Stimulated activated CD4-positive, alpha-beta T cell treated with anti-CD3 and anti-CD28 coated beads, Interleukin-4, amount 100 ng/mL, for 1 hour (primary cell): ENCODE results near the gene GPC6.

ENCODE experiments used
- DNase-seq: peaks from one replicate; pipeline ENCODE4 v3.0.0-alpha.2; 2020

GPC6 gene

GRCh38 chr13:94145966-94146365 lies 919.4 kb downstream of the GPC6 start:
- DNase-seq = no peak

- no peak for DNase-seq
These were observed 927.0 kb downstream of the GPC6 start for GRCh38 chr13:94153586-94153985.

GRCh38 chr13:94154367-94154766 lies 927.8 kb downstream of the GPC6 start:
- no peak for DNase-seq

DNA sequence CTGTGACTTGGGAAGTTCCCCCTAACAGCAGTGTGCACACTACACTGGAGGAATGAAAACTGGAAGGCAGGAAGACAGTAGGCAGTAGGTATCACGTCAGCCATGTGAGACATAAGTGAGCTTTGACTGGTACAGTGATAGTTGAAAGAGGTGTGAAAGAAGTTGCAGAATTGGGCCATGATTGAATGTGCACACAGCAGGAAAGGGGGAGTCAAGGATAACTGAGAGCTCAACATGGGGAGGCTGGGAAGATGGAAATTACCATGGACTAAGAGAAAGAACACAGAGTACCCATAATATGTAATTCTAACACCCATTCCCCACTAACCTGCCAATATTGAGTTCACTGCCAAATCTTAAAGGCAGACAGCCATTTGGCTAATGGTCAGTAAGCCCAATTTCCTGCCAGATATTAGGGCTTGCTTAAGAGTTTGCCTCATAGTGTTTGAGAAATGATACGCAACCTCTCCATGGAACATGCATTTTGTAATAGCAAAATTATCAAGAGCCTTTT lies 931.2 kb downstream of the GPC6 start:
- DNase-seq = no peak

DNA sequence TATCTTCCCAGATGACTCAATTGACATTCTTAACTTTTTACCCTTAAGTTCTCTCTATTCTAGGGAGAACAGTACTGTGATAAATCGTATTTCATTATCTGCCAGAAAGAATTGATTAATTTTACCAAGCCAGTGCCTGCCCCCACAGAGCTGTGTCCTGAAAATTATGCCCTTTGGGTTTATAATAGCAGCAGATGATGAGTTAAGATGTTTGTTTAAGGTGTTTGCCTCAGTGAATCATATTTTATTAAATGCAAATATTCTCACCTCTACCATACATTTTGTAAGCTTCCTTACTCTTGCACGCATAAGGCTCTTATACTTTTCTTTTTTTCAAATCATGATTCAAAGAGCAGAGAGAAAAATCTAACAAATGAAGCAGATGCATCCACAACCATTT lies 934.3 kb downstream of the GPC6 start:
- DNase-seq = no peak

- no peak for DNase-seq
These were observed 935.7 kb downstream of the GPC6 start for GRCh38 chr13:94162289-94162688.

DNA sequence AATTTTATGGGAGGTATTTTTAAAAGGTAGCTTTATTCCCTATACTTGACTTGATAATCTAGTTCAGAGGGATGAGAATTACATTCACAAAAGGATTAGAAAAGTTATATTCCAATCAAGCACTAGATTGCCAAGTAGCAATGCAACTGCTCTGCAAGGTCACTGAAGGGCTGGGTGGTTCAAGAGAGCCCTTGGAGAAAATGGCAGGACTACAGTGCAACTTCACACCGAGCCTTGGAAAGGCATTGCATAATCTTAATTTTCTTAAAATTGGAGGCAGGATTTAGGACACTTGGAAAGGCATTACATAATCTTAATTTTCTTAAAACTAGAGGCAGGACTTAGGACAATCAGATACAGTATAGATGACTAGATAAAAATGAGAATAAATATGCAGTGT lies 936.9 kb downstream of the GPC6 start:
- no peak for DNase-seq

DNA sequence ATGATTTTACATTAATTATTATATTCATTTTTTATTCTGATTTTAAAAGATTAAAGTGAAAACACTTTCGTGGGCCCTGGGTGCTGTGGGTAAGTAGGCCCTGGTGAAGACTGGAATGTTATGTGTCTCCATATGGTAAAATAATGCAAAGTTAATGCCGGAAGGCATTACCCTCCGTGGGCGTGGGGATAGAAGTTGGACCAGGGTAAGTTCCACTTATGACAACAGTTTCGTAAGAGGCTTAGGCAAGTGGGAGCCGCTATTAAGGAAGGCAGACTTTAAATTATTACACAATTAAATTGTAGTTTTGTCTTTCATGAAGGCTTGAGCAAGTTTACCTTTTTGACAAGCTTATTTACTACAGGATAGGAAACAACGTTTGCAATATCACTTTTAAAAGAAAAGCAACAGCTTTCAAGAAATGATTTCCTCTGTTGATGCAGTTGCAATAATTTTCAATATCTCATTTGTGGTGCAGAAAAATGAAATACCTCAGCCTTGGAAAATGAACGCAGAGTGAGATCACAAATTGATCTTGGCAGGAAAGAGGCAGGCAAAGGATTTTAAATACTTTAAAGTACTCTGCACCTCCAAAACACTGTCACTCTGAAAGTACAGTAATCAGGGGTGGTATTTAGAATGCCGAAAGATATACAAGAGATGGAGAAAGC lies 942.3 kb downstream of the GPC6 start:
- DNase-seq = no peak

- DNase-seq = no peak
These were observed 943.0 kb downstream of the GPC6 start for GRCh38 chr13:94169454-94170144.

DNA sequence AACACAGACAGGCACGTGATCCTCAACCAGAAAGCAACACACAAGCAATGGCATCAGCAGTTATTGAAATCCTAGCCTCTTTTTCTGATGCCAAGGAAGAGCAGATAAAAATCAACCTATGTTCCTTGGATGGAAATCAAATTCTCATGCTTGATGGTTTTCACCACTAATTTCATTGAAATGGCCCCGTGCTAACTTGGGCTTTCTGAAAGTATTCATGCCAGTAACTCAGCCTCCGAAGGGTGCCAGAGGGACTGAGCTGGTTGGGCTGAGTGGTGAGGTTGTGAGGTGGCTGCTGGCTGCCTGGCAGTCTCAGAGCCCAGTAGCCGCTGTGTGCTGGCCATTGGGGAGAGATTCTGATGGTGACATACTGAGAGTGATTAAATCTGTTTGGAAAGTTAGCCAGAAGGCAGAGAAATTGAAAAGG lies 943.6 kb downstream of the GPC6 start:
- no peak for DNase-seq

GRCh38 chr13:94172416-94172815 lies 945.8 kb downstream of the GPC6 start:
- no peak for DNase-seq

GRCh38 chr13:94173312-94173854 lies 946.8 kb downstream of the GPC6 start:
- DNase-seq = no peak

DNA sequence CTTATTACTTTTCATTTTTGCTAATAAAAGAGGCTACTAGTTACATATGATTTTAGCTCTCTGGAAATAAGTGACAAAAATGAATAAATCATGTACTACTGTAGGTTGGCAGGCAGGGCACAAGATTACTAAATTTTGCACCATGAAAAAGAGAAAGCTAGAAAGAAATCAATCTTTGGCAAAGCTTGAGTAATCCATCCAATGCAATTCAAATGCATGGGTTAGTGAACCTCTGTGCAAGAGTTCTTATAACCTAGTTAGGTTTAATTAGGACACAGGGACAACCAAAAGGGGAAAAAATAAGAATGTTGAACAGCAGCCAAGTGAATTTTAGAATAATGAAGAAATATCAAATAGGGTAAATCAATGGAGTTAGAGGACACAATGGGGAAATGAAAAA lies 947.4 kb downstream of the GPC6 start:
- no peak for DNase-seq

DNA sequence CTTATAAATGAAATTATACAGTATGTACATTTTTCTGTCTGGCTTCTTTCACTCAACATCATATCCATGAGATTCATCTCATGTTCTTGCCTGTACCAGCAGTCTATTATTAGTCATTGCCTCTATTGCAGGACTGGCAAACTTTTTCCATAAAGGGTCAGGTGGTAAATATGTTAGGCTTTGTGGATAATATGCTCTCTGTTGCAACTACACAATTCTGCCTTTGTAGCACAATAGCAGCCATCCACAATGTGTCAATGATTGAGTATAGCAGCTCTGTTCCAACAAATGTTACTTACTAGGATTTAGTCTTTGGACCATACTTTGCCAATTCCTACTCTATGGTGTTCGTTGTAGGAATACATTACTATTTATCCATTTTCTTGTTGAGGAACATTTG lies 948.5 kb downstream of the GPC6 start:
- DNase-seq = no peak

DNA sequence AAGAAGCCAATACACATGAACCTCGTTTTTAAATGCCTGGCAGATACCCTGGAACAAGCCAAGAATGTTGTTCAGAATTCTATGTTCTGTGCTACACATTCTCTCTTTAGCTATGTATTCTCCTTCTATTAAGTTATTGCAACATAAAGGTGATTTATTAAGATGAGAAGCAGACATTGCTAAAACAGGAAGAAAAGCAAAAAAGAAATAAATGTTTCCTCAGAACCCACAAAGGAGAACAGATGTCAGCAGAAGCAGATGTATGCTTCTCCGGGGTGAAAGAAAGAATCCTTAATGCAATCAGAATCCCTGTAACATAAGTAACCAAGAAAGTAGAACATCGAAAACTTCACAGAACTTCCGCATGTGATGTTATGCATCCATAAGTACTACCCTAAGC lies 950.0 kb downstream of the GPC6 start:
- no peak for DNase-seq

DNA sequence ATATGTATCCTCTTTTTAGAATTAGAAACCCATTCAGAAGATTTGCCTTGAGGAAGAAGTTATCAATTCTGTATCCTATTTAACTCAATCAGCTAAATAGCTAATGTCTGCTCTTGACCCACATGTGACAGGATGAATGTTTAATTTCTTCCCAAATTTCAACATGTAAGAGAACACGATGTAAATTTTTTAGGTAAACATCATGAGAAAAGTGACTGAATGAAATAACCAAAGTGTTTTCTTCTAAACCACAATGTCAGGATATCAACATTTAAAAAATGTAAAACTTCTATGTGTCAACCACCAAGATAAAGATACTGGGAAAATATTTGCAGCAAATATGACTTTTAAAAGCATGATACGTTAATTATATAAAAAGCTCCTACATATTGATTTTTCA lies 950.4 kb downstream of the GPC6 start:
- no peak for DNase-seq

DNA sequence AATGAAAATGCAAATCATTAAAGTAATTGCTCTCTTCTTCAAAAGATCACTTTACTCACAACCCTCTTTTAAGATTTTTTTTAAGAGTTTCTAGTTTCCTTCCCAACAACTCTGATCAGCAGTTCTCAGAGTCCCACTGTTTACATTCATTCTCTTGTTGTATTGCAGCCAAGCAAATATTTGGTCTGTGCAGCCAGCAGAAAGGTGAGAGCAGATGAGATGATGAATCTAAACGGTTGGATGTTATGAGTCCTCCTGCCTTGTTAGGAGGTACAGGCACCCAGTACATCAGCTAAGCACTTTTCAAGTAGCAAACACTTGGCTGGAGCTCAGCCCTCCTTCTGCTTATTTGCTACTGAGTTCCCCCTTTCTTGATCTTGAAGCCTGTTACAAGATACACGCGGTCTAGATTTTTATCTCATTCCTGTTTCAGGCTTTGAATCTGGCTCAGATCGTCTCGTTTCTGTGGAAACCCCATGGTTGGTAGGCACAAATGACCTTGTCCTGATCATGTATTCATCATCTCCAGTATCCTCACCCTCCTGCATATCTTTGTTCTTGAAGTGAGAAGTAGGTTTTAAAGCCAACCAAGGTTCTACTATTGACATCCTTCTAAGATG lies 952.1 kb downstream of the GPC6 start:
- DNase-seq = no peak

- no peak for DNase-seq
These were observed 955.0 kb downstream of the GPC6 start for GRCh38 chr13:94181461-94182107.

DNA sequence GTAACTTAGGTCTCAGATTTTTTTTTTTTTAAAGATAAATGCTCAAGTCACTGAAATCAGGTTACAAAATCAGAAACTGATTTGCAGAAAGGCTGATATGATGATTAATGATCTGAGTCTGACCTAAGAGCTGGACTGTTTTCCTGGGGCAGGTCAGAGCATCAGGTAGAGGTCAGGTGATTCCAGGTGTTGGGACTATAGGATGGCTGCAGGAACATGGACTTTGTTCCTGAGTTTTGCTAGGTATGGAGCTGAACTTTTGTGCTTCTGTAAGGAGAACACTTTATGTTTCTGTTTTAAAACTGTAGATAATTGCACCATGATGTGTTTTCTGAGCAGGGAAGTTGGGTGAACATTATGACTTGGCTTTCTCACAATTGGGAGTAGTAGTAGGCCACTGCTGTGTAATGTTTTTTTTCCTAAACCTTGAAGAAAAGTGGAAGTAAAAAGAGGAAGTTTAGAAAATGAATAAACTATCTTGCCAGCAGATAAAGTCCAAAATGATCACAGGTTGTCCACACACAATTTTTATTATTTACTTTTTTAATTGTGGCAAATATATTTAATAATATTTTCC lies 955.7 kb downstream of the GPC6 start:
- no peak for DNase-seq

GRCh38 chr13:94186470-94186869 lies 959.9 kb downstream of the GPC6 start:
- no peak for DNase-seq

DNA sequence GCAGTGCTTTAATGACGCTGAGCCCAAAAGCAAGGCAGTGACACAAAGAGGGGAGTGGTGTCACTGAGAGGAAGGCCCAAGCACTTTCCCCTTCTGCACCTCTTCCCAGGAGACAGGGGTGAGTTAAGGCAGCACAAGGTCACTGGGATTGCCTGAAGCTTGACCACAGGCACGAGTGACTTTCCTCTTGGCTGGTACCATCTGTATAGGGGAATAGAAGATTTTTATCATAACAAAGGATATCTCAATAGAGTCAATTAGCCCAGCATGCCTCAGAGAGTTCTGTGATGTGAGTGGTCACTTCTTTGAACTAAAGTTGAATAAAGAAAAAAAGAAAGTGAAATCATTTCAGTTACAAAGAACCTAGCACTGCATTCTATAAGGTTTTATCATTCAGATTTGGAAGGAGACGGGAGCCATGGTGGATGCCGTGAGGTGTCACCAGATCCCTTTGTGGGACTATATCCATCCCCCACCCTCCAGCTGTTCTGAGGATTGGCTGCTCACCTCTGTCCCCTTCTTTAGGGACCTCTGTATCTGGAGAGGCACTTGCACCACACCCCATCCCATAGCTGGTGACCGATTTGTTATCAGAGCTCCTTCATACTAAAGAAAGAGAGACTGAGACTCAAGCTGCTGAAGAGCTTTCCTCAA lies 961.7 kb downstream of the GPC6 start:
- DNase-seq = no peak

GRCh38 chr13:94192431-94192975 lies 965.9 kb downstream of the GPC6 start:
- DNase-seq = peak; percentile 8
